GM15510 (cell line): ENCODE data around the gene LYSET.

Experiments
- POLR2A ChIP-seq: IDR thresholded peaks from 3 replicates; pipeline ENCODE4 v1.6.1; 2011; ENCODE audit warnings: borderline replicate concordance; ENCODE audit not compliant: insufficient read length; ENCODE audit errors: extremely low read depth

The LYSET gene

GRCh38 chr14:93184391-93185348 is at the start of gene LYSET, which contains the start of gene MOAP1:
LYSET (plus strand) TSS chr14:93185317; CDS start chr14:93185406, 89 bp downstream.
MOAP1 (minus strand) TSS chr14:93184897; CDS start chr14:93184242, 655 bp downstream.
- TF ChIP-seq POLR2A = peak; percentile 87

GRCh38 chr14:93135399-93135798 is 49.7 kb upstream of the LYSET start:
- no peak for TF ChIP-seq POLR2A

DNA sequence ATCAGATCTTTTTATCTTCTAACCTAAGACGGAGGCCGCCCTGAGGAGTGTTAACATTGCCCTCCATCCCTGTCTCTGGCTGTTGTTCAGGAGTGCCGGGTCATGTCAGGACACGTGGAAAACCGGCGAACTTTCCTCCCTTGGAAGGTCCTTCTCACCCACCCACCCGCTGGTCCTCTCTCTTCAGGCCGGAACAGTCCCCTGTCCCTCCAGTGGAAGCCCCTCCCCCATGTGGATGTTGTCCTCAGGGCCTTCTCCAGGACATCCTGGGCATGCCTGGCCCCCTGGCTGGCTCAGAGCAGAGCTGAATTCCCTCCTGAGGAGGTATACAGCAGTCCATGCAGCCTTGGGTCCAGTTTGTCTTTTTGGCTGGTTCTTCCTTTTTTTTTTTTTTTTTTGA is 49.1 kb upstream of the LYSET start:
- TF ChIP-seq POLR2A = no peak

DNA sequence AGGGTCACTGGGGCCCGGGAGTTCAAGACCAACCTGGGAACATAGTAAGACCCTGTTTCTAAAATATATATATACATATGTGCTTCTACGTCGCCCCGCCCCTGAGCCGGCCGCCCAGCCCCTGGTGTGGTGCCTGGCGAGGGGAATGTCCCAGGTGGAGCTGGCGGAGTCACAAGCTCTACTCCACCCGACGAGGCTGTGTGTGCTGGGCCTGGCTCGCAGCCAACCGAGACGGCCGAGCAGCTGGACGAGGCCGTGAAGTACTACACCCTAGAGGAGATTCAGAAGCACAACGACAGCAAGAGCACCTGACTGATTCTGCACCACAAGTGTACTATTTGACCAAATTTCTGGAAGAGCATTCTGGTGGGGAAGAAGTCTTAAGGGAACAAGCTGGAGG is 47.3 kb upstream of the LYSET start:
- TF ChIP-seq POLR2A = no peak

GRCh38 chr14:93142854-93143652 is 42.1 kb upstream of the LYSET start:
- TF ChIP-seq POLR2A = no peak

DNA sequence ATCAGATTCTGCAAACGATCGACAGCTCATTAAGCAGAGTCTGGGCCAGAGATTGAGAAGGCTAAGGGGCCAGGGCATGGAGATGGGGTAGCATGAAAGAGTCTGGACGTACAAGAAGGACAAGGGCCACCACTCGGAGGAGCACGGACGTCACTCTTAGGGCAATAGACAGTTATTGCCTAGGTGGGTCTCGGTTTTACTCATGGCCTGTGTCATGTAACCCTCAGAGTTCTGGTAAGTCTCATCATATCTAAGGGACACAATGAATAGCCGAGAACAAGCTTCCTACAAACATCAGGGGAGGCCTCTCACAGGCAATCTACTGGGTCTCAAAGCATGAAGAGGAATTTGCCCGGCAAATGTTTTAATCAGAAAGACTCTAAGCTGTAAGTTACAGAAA is 39.0 kb upstream of the LYSET start:
- TF ChIP-seq POLR2A = no peak

DNA sequence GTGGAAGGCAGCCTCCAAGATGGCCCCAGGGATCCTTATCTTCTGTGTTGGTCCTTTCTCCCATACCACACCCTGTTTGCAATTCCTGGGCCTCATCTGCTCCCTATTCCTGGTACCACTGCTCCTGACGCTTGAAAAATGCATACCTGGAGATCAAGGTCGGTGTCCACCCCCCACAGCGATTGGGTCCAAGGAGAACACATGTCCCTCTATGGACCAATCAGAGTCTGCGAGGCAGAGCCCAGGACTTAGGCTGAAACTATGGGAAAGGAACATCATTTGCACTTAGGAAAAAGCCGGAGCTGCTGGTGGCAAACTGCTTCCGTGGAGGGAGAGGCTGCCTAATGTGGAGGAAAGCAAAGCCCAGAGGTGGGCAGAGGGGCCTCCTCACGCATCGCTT is 36.1 kb upstream of the LYSET start:
- TF ChIP-seq POLR2A = no peak

- TF ChIP-seq POLR2A = no peak
Measured at GRCh38 chr14:93150227-93151208, 34.6 kb upstream of the LYSET start.

GRCh38 chr14:93153121-93153520 is 32.0 kb upstream of the LYSET start:
- TF ChIP-seq POLR2A = no peak

DNA sequence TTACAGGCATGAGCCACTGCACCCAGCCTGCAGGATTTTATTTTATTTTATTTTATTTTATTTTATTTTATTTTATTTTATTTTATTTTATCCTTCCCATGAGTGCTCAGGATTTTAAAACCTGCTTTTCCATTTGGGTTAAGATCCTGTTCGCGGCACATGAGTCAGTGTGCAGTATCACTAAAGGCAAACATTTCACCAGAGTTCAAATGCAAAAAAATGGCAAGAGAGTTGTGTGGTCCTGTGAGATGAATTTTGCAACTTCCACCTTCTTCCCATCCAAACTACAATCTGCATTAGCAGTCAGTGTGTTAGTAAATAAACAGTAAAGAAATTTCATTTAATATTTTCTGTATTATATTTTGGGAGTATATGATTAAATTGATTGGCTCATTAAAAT is 29.4 kb upstream of the LYSET start:
- TF ChIP-seq POLR2A = no peak

DNA sequence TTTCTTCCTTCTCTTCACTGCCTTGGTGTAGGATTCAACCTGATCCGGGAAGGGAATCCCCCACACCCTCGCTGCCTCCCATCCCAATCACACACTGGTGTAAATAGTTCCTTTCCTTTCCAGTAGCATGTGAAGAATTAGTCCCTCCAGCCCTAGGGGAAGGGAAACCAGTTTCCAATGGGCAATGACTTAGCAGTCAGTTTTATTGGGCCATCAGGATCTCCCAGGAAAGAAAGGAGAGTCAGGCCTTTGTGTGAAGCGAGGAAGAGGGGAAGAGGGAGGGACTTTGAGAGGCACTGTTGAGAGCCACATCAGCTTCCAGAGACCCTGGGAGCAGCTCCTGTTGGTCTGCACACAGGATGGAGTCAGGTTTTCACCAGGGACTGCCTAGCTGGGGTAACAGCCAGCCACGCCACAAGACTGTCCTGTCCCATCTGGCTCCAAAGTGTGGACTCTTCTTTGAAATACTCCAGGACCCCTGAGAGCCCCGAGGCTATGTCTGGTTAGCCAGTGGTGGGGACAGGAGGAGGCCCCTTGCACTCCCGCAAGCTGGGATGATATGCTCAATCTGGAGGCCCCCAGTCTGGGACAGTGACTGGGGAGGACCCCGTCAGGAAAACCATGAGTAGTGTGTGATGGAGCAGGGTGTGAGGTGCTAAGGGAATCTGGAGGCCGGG is 28.3 kb upstream of the LYSET start:
- TF ChIP-seq POLR2A = no peak

DNA sequence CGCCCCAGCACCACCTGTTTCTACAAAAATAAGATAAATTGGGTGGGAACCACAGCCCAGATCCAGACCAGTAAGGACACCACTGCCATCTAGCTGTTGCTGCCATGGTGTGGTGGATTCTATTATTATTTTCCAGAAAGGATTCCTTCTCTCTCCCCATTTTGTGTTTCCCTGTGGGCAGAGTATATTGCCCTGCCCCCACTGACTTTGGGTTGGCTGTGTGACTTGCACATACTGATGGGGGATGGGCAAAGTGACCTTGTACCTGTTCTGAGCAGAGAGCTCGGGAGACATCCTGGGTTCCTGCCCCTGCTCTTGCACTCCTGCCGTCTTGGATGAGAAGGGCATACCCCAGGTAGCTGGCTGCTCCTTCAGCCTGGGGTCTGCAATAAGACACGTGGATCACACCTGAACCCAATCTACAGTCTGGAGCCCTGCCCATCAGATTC is 24.7 kb upstream of the LYSET start:
- no peak for TF ChIP-seq POLR2A

DNA sequence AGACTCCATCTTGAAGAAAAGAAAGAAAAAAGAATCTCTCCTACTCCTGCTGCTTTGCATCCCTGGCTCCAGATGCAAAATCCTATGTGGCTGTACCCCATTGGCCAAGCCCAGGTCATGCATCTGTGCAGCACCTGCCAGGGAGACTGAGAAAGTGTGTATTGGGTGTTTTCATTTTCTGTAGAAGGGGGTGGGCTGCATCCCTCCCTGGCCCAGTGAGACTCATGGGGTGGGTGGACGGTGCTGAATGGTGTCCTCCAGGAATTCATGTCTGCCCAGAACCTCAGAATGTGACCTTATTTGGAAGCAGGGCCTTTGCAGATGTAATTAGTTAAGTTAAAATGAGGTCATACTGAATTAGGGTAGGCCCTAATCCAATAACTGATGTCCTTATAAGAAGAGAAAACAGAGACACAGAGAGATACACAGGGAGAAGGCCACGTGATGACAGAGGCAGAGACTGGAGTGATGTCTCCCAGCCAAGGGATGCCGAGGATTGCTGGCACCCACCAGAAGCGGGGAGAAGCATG is 23.6 kb upstream of the LYSET start:
- no peak for TF ChIP-seq POLR2A
